ENCODE results near the gene PRAMEF12.

GRCh38 chr1:12770620-12771019, 2.9 kb upstream of the PRAMEF12 start:
- TF ChIP-seq CEBPB (IDR thresholded peaks at IDR 0.05) (no peak), TEAD4 (IDR thresholded peaks at IDR 0.05) (no peak), EGR1 (IDR thresholded peaks at IDR 0.05) (no peak), RAD21 (IDR thresholded peaks at IDR 0.05; ENCODE audit: low read depth) (no peak), EP300 (IDR thresholded peaks at IDR 0.05; ENCODE audit: borderline replicate concordance) (no peak), YY1 (IDR thresholded peaks at IDR 0.05; ENCODE audit: low read depth) (no peak)
- TF ChIP-seq, protein P1, sequence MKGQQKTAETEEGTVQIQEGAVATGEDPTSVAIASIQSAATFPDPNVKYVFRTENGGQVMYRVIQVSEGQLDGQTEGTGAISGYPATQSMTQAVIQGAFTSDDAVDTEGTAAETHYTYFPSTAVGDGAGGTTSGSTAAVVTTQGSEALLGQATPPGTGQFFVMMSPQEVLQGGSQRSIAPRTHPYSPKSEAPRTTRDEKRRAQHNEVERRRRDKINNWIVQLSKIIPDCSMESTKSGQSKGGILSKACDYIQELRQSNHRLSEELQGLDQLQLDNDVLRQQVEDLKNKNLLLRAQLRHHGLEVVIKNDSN (IDR thresholded peaks at IDR 0.05) = no peak
- TF ChIP-seq, protein P2, sequence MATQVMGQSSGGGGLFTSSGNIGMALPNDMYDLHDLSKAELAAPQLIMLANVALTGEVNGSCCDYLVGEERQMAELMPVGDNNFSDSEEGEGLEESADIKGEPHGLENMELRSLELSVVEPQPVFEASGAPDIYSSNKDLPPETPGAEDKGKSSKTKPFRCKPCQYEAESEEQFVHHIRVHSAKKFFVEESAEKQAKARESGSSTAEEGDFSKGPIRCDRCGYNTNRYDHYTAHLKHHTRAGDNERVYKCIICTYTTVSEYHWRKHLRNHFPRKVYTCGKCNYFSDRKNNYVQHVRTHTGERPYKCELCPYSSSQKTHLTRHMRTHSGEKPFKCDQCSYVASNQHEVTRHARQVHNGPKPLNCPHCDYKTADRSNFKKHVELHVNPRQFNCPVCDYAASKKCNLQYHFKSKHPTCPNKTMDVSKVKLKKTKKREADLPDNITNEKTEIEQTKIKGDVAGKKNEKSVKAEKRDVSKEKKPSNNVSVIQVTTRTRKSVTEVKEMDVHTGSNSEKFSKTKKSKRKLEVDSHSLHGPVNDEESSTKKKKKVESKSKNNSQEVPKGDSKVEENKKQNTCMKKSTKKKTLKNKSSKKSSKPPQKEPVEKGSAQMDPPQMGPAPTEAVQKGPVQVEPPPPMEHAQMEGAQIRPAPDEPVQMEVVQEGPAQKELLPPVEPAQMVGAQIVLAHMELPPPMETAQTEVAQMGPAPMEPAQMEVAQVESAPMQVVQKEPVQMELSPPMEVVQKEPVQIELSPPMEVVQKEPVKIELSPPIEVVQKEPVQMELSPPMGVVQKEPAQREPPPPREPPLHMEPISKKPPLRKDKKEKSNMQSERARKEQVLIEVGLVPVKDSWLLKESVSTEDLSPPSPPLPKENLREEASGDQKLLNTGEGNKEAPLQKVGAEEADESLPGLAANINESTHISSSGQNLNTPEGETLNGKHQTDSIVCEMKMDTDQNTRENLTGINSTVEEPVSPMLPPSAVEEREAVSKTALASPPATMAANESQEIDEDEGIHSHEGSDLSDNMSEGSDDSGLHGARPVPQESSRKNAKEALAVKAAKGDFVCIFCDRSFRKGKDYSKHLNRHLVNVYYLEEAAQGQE (IDR thresholded peaks at IDR 0.05; ENCODE audit: low read depth) = no peak
- TF ChIP-seq, protein P3, sequence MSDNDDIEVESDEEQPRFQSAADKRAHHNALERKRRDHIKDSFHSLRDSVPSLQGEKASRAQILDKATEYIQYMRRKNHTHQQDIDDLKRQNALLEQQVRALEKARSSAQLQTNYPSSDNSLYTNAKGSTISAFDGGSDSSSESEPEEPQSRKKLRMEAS (IDR thresholded peaks at IDR 0.05) = no peak

Measured in Ishikawa (cell line).